ENCODE results near the gene POLR2L. TPM values are rescaled to one million over a fixed set of nuclear protein-coding genes. Genes with fewer than 3 reads are reported as not detected.

POLR2L gene
- total and polyA plus RNA-seq, 3 donors from 2014 or later, result 32.9 to 97.3 (median 48.4) TPM

DNA sequence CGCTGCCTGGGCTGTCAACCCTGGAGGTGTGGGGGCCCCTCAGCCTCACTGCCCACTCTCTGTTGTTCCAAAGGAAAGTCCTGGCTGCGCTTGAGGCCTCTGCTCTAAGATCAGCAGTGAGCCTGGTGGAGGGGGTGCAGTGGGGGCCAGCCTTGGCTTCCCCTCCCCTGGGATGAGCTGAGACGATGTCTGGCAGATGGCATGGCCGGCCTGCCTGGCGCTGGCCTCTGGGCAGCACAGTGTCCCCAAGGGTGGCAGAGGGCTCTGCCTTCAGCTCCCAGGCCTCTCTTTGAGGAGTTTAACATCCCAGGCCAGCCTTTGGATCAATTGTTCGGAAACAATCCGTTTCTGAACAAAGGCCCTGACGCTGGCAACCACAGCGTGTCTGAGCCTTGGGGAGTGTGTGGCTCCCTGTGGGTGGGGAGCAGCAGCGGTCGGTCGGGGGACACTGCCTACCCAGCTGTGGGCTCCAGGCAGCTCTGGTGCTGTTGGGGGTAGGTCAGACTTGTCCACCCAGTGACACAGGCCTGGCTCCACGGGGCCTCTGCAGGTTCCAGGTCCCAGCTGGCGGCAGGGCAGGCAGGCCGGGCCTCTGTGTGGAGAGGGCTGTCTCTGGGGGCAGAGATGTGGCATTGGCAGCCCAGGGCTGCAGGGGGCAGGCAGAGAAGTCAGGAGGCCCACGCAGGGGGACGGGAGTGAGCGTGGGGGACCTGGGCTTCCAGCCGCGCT is 12.4 kb upstream of the POLR2L start:
- H3K36me3 ChIP-seq (ENCODE audit: low read depth, missing control alignments), result no peaks in the 10 kb centered on the region
- intact Hi-C loops (cut with DNase I; ENCODE audit: low total_unique reads), result no loop called here
- WGBS, 2 donors, result 85 to 93% methylated on average over 6 to 18 of the region's 20 CpGs
- H3K27ac ChIP-seq, result no peak overlapping the region
- DNase-seq, result no peak
- H3K27me3 ChIP-seq, result no peaks in the 10 kb centered on the region
- TF ChIP-seq, protein P1, sequence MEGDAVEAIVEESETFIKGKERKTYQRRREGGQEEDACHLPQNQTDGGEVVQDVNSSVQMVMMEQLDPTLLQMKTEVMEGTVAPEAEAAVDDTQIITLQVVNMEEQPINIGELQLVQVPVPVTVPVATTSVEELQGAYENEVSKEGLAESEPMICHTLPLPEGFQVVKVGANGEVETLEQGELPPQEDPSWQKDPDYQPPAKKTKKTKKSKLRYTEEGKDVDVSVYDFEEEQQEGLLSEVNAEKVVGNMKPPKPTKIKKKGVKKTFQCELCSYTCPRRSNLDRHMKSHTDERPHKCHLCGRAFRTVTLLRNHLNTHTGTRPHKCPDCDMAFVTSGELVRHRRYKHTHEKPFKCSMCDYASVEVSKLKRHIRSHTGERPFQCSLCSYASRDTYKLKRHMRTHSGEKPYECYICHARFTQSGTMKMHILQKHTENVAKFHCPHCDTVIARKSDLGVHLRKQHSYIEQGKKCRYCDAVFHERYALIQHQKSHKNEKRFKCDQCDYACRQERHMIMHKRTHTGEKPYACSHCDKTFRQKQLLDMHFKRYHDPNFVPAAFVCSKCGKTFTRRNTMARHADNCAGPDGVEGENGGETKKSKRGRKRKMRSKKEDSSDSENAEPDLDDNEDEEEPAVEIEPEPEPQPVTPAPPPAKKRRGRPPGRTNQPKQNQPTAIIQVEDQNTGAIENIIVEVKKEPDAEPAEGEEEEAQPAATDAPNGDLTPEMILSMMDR (IDR thresholded peaks at IDR 0.05), result no peak
- TF ChIP-seq POLR2A (IDR thresholded peaks at IDR 0.05), result no peak
- no peak overlapping the region for H3K4me3 ChIP-seq
- H3K4me1 ChIP-seq, result peaks cover 21% of the 10 kb centered on the region
- no peaks in the 10 kb centered on the region for H3K9me3 ChIP-seq

DNA sequence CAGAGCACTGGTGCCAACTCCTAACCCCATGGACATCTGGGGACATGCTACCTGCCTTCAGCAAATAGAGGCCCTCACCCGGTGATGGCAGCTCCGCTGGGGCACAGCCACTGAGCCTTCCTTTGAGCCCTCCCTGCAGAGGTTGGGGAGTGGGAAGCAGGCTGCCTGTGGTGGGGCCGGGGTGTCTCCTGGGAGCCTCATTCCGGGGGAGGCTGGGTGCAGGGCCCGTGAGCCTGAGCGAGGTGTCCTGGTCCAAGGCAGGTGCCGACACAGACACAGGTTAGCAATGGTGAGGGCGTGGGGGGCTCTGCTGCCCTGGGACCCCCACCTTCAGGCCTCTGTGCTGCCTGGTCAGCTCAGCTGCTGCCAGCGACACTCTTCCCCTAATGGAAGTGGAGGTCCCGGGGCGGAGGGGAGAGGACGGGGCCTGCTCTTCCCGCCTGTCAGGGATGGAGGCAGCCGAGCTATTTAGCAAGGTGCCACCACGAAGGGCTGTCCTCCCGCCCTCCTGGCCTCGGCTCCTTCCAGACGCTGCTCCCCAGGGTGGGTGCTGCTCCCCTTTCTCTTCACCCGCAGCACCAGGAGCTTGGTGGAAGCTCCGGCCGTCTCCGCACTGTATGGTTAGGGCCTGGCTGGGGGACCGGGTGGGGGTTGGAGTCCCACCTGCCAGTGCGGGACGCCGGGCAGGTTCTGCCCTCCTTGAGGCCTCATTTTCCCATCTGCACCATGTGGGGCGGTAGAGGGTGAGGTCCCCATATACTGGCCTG is 11.5 kb upstream of the POLR2L start:
- no peak for DNase-seq
- Histone ChIP-seq H3K4me1 (peaks cover 21% of the 10 kb centered on the region), H3K9me3 (no peaks in the 10 kb centered on the region), H3K27ac (no peak overlapping the region), H3K27me3 (no peaks in the 10 kb centered on the region), H3K36me3 (ENCODE audit: low read depth, missing control alignments) (no peaks in the 10 kb centered on the region), H3K4me3 (no peak overlapping the region)
- 91 to 100% methylated on average over 5 to 26 of the region's 27 CpGs for WGBS, 2 donors
- TF ChIP-seq POLR2A (IDR thresholded peaks at IDR 0.05), result no peak
- TF ChIP-seq, protein P1 (IDR thresholded peaks at IDR 0.05), result no peak
- intact Hi-C loops (cut with DNase I; ENCODE audit: low total_unique reads), result no loop called here

DNA sequence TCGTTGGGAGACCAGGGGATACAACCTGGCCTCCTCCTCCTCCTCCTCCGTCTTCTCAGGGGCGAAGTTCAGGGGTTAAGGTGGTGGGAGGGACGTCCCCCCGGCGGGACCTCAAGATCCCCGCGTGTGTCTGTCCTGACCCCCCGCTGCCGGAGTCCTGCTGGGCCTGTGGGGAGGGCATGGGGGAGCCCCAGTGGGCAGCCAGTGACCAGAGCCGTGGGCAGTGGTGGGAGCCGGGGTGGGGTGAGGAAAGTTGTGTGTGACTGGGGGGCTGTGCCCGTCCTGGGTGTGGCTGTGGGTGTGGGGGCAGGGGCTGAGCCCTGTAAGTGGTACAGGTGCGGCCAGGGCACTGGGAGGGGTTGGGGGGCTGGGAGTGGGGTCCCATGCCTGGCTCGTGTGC is 10.4 kb upstream of the POLR2L start:
- H3K27ac ChIP-seq, result no peak overlapping the region

DNA sequence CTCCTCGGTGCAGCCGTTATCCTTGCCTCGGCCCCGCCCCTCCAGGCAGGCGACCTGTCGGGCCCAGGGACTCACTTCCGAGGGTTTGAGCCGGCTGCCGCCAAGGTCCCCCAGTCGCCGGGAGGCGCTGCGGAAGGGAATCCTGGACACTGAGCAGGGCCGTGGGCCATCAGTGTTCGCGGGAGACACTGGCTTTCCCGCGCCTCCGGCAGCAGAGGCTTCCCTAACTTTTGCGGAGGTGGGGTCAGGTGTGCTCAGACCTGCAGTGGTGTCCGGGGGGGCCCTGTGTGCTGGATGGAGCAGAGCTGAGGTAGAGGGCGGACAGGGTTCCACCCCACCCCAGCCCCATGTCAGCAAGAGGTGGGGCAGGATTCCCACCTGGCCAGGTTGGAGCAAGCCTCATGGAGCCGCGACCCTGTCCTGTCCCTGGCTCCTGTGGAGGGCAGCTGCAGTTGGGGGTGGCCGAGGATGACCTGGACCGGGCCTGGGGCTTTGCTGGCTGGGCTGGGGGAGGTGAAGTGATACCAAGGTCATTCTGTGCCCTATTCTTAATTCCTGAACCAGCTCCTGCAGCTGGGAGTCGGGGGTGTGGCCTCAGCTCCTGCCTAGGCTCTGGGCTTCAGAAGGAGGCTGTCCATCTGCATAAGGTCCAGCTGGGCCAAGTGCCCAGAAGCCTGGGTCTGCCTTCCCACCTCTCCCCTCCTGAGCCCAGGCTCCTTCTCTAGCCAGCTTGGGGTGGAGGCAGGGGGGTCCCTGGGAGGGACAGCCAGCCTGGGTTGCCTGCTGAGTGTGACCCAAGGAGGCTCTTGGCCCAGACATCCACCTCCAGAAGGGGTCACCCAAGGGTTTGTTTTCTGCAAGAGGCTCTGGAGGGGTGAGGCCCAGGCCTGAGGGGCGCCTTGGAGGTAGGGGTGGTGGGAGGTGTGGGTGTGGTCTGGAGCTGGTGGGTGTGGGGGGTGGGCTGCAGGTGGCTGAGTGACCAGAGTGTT is 8.7 kb upstream of the POLR2L start:
- Histone ChIP-seq H3K4me3 (peak overlapping the region in 1 of 2 donors; percentile 51), H3K27me3 (no peaks in the 10 kb centered on the region), H3K27ac (no peak overlapping the region), H3K4me1 (peaks cover 37% of the 10 kb centered on the region), H3K36me3 (ENCODE audit: low read depth, missing control alignments) (no peaks in the 10 kb centered on the region), H3K9me3 (no peaks in the 10 kb centered on the region)
- no peak for DNase-seq
- WGBS, 2 donors, result 44 to 47% methylated on average over 6 to 15 of the region's 28 CpGs
- no peak for TF ChIP-seq POLR2A (IDR thresholded peaks at IDR 0.05)
- TF ChIP-seq, protein P1 (IDR thresholded peaks at IDR 0.05), result no peak
- intact Hi-C loops (cut with DNase I; ENCODE audit: low total_unique reads), result no loop called here

More for the DNA sequence above, 10.4 kb upstream of the POLR2L start:
- intact Hi-C loops (cut with DNase I; ENCODE audit: low total_unique reads), result no loop called here
- no peak for DNase-seq
- no peak overlapping the region for H3K4me3 ChIP-seq
- WGBS, 2 donors, result 82 to 84% methylated on average over 6 to 15 of the region's 15 CpGs
- H3K36me3 ChIP-seq (ENCODE audit: low read depth, missing control alignments), result no peaks in the 10 kb centered on the region
- TF ChIP-seq, protein P1 (IDR thresholded peaks at IDR 0.05), result no peak
- TF ChIP-seq POLR2A (IDR thresholded peaks at IDR 0.05), result no peak
- no peaks in the 10 kb centered on the region for H3K9me3 ChIP-seq
- H3K27me3 ChIP-seq, result no peaks in the 10 kb centered on the region
- H3K4me1 ChIP-seq, result peaks cover 31% of the 10 kb centered on the region

Measured in testis (tissue), 3 donors.